ENCODE results near the gene TTC21B. TPM values are rescaled to one million over a fixed set of nuclear protein-coding genes. Genes with fewer than 3 reads are reported as not detected.

Gene TTC21B
- total RNA-seq, 4 donors from 2014 or later: 11.9 to 33.8 (median 23.0) TPM

- Histone ChIP-seq H3K4me1 (no peaks in the 10 kb centered on the region), H3K27ac (no peak overlapping the region), H3K9me3 (peaks cover under 1 to 5% of the 10 kb centered on the region in 2 donors), H3K36me3 (no peaks in the 10 kb centered on the region), H3K4me3 (no peak overlapping the region), H3K27me3 (no peaks in the 10 kb centered on the region)
- no peak for DNase-seq
- 57 to 87% methylated on average over 1 of the region's 1 CpG for WGBS, 2 donors (ENCODE audit: low coverage in 1 of 2)
- intact Hi-C loops (cut with DNase I; ENCODE audit: low total_unique reads) (no loop called here), in situ Hi-C loops (cut with MboI; ENCODE audit: low pct_ligation_motif_present in 1 of 4, low pct_unique_long_range_greater_than_20kb in 1 of 4, low sequenced_read_pairs in 3 of 4) (loop anchor here in 3 of 4 donors (25.0 kb wide), 1 partner anchor 446 kb away; no protein-coding TSS in a partner anchor)
- no peak for TF ChIP-seq POLR2AphosphoS5 (IDR thresholded peaks at IDR 0.05)
- no peak for TF ChIP-seq CTCF (IDR thresholded peaks at IDR 0.05)
- TF ChIP-seq POLR2A (IDR thresholded peaks at IDR 0.05): no peak
- no peak for TF ChIP-seq EP300 (IDR thresholded peaks at IDR 0.05; ENCODE audit: low read depth)
These were observed 95.7 kb downstream of the TTC21B start for GRCh38 chr2:165857876-165858275.

- no peaks in the 10 kb centered on the region for H3K27me3 ChIP-seq
- TF ChIP-seq POLR2AphosphoS5 (IDR thresholded peaks at IDR 0.05): no peak
- TF ChIP-seq CTCF (IDR thresholded peaks at IDR 0.05): no peak
- in situ Hi-C loops (cut with MboI; ENCODE audit: low pct_ligation_motif_present in 1 of 4, low pct_unique_long_range_greater_than_20kb in 1 of 4, low sequenced_read_pairs in 3 of 4): loop anchor here in 3 of 4 donors (25.0 kb wide), 1 partner anchor 440 kb away; no protein-coding TSS in a partner anchor
These were observed 101.2 kb downstream of the TTC21B start for GRCh38 chr2:165852394-165852793.

GRCh38 chr2:165847001-165847400 lies 106.6 kb downstream of the TTC21B start:
- Histone ChIP-seq H3K4me3 (no peak overlapping the region), H3K36me3 (no peaks in the 10 kb centered on the region), H3K9me3 (peaks cover 0 to 11% of the 10 kb centered on the region in 2 donors), H3K27ac (no peak overlapping the region), H3K4me1 (no peaks in the 10 kb centered on the region), H3K27me3 (no peaks in the 10 kb centered on the region)
- intact Hi-C loops (cut with DNase I; ENCODE audit: low total_unique reads) (no loop called here), in situ Hi-C loops (cut with MboI; ENCODE audit: low pct_ligation_motif_present in 1 of 4, low pct_unique_long_range_greater_than_20kb in 1 of 4, low sequenced_read_pairs in 3 of 4) (no loop called here)
- no peak for TF ChIP-seq POLR2AphosphoS5 (IDR thresholded peaks at IDR 0.05)
- TF ChIP-seq POLR2A (IDR thresholded peaks at IDR 0.05): no peak
- no peak for TF ChIP-seq CTCF (IDR thresholded peaks at IDR 0.05)
- no peak for TF ChIP-seq EP300 (IDR thresholded peaks at IDR 0.05; ENCODE audit: low read depth)
- 56 to 72% methylated on average over 2 of the region's 2 CpGs for WGBS, 2 donors (ENCODE audit: low coverage in 1 of 2)
- DNase-seq: no peak

More at GRCh38 chr2:165852394-165852793, 101.2 kb downstream of the TTC21B start:
- intact Hi-C loops (cut with DNase I; ENCODE audit: low total_unique reads): no loop called here
- H3K9me3 ChIP-seq: peaks cover 2 to 20% of the 10 kb centered on the region in 2 donors
- H3K4me1 ChIP-seq: no peaks in the 10 kb centered on the region
- no peaks in the 10 kb centered on the region for H3K36me3 ChIP-seq
- no peak for DNase-seq
- H3K4me3 ChIP-seq: no peak overlapping the region
- H3K27ac ChIP-seq: no peak overlapping the region

- Histone ChIP-seq H3K9me3 (peaks cover 0 to 1% of the 10 kb centered on the region in 2 donors), H3K27ac (no peak overlapping the region), H3K4me3 (no peak overlapping the region), H3K36me3 (no peaks in the 10 kb centered on the region), H3K4me1 (no peaks in the 10 kb centered on the region), H3K27me3 (no peaks in the 10 kb centered on the region)
- no peak for DNase-seq
- intact Hi-C loops (cut with DNase I; ENCODE audit: low total_unique reads) (no loop called here), in situ Hi-C loops (cut with MboI; ENCODE audit: low pct_ligation_motif_present in 1 of 4, low pct_unique_long_range_greater_than_20kb in 1 of 4, low sequenced_read_pairs in 3 of 4) (no loop called here)
- TF ChIP-seq POLR2AphosphoS5 (IDR thresholded peaks at IDR 0.05) (no peak), EP300 (IDR thresholded peaks at IDR 0.05; ENCODE audit: low read depth) (no peak)
- WGBS, 2 donors (ENCODE audit: low coverage in 1 of 2): 83 to 92% methylated on average over 7 of the region's 7 CpGs
These were observed 107.5 kb downstream of the TTC21B start for GRCh38 chr2:165846056-165846455.

GRCh38 chr2:165844216-165844615 lies 109.4 kb downstream of the TTC21B start:
- no peaks in the 10 kb centered on the region for H3K27me3 ChIP-seq
- no peak overlapping the region for H3K27ac ChIP-seq
- WGBS, 2 donors (ENCODE audit: low coverage in 1 of 2): 70 to 73% methylated on average over 2 of the region's 2 CpGs
- TF ChIP-seq CTCF (IDR thresholded peaks at IDR 0.05) (no peak), EP300 (IDR thresholded peaks at IDR 0.05; ENCODE audit: low read depth) (no peak), POLR2A (IDR thresholded peaks at IDR 0.05) (no peak), POLR2AphosphoS5 (IDR thresholded peaks at IDR 0.05) (no peak)
- intact Hi-C loops (cut with DNase I; ENCODE audit: low total_unique reads): no loop called here
- DNase-seq: no peak
- in situ Hi-C loops (cut with MboI; ENCODE audit: low pct_ligation_motif_present in 1 of 4, low pct_unique_long_range_greater_than_20kb in 1 of 4, low sequenced_read_pairs in 3 of 4): no loop called here
- H3K4me1 ChIP-seq: no peaks in the 10 kb centered on the region
- no peaks in the 10 kb centered on the region for H3K9me3 ChIP-seq
- no peaks in the 10 kb centered on the region for H3K36me3 ChIP-seq
- H3K4me3 ChIP-seq: no peak overlapping the region
